CD4-positive, alpha-beta T cell treated with Interferon gamma for 1 hour (primary cell): Measurements from ENCODE around the gene ZBTB44.
"Not testable (repeated sequence)": the region's sequence is repeated elsewhere in the genome, so short reads cannot be mapped to it uniquely, and the experiment has no call there.

Experiments used
- DNase-seq: peaks from one replicate; pipeline ENCODE4 v3.0.0-alpha.2; 2020

ZBTB44 gene

DNA sequence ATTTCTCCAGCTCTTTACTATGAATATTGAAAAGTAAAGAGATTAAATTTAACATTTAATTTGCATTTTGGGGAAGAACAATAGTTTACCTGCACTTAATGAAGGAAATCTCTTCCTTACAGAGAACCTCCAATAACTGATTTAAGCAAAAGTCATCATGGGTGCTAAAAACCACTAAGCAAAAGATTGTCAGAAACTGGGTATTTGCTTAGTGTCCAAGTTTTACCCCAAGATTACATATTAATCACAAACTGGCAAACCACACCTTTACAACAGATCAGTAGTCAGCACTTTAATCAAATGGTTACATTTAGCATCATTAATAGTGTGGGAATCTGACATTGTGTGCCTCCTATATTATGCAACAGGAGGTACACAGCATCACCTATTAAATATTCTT lies 2.7 kb downstream of the ZBTB44 start:
- no peak for DNase-seq

DNA sequence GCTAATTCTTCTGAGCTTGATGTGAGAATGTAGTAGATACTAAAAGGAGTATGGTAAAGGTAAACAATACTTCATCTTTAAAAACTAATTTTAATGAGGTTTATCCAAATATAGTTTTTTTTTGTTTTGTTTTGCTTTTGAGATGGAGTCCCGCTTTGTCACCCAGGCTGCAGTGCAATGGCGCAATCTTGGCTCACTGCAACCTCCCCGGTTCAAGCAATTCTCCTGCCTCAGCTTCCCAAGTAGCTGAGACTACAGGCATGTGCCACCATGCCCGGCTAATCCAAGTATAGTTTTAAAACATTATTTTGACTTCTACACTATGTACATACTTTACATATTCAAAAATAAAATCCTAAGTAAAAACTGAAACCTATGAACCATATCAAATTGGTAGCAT lies 4.1 kb downstream of the ZBTB44 start:
- no peak for DNase-seq

DNA sequence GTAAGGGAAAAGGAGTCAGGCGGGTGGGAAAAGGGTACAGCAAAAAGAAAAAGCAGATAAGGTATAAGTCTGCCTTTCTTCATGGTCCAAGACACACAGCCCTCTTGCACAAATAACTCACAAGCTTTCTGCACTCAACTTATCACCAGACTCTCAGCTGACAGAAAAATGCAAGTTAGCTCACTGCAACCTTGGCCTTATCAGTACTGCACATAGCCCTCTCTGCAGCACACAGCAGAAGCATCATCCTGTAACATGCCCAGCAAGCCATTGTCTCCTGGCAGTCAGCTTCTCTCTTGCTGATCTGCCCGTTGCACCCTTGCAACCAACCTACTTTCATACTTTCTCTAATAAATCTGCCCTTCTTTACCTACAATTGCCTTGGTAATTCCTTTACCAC lies 5.8 kb downstream of the ZBTB44 start:
- no peak for DNase-seq

DNA sequence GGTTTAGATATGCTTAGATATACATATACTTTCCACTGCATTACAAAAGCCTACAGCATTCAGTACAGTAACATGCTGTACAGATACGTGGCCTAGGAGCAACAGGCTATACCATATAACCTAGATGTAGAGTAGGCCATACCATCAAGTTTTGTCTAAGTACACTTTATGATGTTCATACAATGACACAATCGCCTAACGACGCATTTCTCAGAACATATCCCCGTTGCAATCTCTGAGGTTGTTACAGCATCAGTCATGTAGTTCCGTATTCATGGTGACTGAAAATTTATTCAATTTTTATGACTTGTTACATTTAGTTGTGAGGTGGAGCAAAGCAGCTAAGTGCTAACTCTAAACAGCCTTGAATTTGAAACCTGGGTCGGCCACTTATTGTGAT lies 6.7 kb downstream of the ZBTB44 start:
- no peak for DNase-seq

DNA sequence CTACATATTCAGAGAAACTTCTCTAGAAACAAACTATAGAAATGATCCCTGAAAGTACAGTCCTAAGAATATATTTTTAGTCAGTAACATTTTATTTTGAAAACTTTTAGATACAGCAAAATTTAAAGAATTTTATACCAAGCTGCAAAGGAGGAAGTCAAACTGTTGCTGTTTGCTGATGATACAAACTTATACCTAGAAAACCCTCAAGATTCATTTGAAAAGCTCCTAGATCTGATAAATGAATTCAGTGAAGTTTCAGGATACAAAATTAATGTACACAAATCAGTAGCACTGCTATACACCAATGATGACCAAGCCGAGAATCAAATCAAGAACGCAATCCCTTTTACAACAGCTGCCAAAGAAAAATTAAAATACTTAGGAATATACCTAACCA lies 10.1 kb downstream of the ZBTB44 start:
- no peak for DNase-seq

DNA sequence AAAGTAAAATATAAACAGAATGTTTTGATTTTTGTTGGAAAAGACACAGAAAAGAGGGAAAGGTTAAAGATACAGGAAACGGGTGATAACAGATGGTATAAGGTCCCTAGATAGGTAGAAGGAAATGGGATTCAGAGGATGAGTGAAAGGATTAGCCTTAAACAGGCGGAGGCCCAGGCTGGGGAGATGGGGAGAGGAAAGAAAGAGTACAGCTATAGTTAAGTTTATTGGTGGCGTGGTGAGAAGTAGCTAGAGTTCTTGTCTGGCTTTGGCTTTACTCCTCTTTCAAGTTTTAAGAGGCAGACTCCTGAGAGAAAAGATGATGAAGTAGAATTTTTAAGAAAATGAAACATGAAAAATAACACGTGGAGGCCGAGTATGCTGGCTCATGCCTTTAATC lies 13.7 kb downstream of the ZBTB44 start:
- DNase-seq = no peak

DNA sequence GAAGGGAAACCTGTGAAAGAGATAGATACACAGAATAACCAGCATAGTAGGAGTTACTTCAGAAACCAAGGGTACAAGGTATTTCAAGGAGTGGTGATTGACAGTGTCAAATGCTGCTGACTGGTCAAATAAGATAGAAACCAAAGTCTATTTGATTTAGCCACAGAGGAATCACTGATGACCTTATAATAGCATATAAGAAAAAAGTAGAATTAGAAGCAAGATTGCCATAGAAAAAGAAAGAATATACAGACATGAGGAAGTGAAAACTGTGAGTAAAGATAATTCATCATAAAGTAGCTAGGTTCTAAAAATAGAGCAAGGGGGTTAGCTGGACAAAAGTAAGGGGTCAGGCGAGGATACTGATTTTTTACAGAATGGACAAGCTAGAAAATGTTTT lies 14.2 kb downstream of the ZBTB44 start:
- DNase-seq = no peak

DNA sequence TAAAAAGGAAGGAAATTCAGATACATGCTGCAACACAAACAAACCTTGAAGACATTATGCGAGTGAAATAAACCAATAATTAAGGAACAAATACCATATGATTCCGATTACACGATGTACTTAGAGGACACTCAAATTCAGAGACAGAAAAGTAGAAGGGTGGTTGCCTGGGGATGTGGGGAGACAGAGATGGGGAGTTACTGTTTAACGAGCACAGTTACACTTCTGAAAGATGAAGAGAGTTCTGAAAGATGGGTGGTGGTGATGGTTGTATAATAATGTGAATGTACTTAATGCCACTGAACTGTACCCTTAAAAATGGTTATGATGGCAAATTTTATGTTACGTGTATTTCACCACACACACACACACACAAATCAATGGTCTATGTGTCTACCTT lies 14.7 kb downstream of the ZBTB44 start:
- DNase-seq = no peak

DNA sequence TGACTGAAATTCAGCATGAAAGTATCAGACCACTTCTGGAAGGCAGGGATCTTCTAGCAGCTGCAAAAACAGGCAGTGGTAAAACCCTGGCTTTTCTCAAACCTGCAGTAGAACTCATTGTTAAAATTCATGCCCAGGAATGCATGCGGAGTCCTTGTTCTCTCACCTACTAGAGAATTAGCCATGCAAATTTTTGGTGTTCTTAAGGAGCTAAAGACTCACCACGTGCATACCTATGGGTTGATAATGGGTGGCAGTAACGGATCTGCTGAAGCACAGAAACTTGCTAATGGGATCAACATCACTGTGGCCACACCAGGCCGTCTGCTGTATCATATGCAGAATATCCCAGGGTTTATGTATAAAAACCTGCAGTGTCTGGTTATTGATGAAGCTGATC lies 19.1 kb downstream of the ZBTB44 start:
- DNase-seq = no peak

DNA sequence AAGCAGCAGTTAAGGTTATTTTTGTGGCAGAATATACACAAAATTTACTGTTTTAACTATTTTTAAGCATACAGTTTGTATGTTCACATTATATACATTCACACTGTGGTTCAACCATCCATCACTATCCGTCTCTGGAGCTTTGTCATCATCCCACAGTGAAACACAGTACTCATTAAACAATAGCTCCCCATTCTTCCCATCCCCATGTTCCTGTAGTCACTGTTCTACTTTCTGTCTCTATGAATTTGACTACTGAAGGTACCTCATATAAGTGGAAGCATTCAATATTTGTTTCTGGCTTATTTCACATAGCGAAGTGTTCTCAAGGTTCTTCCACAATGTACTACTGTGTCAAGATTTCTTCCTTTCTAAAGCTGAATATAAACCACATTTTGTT lies 32.6 kb downstream of the ZBTB44 start:
- DNase-seq = no peak

DNA sequence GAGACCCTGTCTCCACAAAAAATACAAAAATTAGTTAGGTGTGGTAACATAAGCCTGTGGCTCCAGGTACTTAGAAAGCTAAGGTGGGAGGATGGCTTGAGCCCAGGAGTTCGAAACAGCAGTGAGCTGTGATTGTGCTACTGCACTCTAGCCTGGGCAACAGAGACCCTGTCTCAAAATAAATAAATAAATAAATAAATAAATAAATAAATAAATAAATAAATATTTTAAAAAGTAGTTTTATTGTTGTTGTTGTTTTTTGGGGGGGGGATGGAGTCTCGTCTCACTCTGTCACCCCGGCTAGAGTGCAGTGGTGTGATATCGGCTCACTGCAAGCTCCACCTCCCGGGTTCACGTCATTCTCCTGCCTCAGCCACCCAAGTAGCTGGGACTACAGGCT lies 33.4 kb downstream of the ZBTB44 start:
- not testable (repeated sequence) for DNase-seq

DNA sequence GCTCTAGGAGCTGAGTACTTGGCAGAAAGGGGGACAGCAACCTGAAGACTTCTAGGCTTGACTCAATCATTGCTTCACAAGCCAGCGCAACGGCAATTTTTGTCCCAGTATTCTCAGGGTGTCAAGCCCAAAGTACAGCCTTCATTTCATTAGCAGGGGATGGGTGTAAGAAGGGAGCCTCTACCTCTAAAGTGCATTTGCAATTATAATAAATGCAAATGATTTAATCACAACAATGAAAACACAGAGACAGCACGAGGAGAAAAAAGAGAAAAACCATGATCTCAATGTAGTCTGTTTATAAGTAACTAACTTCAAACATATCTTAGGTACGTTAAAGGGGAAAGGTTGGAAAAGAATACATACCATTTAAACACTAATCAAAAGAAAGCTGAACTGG lies 34.7 kb downstream of the ZBTB44 start:
- no peak for DNase-seq

DNA sequence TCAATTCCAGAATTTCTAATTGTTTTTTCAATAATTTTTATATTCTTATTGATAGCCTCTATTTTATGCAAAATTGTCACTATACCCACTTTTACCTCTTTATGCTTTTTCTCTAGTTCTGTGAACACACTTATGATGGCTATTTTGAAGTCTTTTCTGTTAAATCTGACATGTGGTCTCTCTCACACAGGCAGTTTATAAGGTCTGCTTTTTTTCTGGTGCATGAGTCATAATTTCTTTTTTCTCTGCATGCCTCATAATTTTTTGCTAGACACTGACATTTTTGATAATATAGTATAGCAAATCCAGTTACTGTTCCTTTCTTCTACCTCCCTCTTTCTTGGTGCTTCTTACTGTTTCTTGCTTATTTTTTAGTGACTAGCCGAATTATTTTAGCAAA lies 36.0 kb downstream of the ZBTB44 start:
- DNase-seq = no peak

DNA sequence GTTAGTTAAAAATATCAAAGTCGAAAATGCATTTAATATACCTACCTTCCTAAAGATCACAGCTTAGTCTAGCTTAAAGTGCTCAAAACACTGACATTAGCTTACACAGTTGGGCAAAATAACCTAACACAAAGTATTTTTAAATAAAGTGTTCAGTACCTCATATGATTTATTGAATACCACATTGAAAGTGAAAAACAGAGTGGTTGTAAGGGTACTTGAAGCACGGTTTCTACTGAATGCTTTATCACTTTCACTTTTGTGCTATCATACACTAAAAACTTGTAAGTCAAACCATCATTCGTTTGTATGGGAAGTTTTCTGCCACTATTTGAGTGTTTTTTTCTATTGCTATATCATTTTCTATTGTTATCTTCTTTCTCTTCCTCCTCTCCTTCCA lies 36.6 kb downstream of the ZBTB44 start:
- DNase-seq = no peak

DNA sequence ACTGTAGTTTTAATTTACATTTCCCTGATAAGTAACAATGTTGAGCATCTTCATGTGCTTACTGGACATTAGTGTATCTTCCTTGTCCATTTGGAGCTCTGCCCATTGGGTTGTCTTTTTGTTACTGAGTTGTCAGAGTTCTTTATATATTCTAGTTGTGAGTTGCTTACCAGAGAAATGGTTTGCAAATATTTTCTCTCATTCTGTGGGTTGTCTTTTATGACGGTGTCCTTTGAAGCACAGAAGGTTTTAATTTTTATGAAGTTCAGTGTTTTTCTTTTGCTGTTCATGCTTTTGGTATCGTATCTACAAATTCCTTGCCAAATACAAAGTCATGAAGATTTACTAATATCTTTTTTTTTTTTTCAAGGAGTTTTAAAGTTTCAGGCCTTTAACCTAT lies 42.4 kb downstream of the ZBTB44 start:
- DNase-seq = no peak

DNA sequence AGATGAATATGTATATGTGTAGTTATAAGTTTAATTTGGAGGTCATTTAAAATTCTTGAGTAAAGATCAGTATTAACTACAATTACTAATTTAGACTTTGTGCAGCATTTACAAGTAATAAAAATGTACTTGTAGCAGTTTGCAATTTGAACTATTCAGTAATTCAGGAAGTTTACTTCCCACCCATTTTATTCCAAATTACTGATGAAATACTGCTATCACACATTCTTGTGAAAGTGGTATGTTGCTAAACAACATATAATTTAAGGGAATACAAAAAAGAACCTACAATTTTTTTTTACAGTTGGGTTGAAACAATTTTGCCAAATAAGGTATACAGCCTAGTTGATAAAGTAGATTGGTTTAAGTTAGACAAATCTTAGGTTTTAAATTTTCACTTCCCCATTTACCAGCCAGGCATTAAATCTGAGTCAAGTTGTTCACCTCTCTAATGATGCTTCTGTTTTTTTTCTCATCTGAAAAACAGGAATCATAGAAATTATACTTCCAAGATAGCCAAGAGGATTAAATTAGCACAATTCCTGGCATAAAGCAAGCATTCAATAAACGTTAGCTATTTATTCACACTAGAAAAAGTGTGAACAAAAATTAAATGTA lies 45.3 kb downstream of the ZBTB44 start:
- DNase-seq = no peak

DNA sequence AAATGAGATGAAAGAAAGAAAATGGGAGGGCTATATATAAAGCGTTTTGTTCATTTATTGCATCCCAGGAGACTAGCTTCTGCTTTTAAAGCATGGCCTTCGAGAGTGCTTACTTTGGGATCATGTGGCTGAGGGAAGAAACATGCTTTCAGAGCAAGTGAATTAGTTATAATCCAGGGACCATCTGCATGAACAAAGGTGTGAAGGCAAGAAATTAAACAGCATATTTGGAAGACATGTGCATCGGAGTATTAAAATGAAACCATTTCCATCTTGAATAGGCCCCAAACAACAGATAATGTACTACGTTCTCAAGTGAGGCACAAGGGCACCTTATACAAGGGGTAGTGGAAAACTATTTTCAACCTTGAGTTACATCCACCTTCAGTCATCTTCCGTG lies 51.4 kb downstream of the ZBTB44 start:
- no peak for DNase-seq

DNA sequence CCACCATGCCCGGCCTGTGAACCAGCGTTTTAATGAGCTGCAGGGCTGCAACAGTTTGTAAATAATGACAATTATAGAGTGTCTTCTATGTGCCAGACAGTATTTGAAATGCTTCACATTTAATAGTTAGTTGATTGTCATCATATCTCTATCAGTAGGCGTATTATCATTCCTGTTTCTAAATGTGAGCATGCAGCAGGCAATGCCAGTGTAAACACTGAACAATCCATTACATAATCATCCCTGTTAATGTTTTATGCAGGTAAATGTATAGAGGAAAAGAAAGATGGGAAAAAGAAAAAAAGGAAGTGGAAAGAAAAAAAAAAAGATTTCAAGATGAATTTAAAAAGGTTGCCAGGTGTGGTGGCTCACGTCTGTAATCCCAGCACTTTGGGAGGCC lies 52.3 kb downstream of the ZBTB44 start:
- DNase-seq = no peak

DNA sequence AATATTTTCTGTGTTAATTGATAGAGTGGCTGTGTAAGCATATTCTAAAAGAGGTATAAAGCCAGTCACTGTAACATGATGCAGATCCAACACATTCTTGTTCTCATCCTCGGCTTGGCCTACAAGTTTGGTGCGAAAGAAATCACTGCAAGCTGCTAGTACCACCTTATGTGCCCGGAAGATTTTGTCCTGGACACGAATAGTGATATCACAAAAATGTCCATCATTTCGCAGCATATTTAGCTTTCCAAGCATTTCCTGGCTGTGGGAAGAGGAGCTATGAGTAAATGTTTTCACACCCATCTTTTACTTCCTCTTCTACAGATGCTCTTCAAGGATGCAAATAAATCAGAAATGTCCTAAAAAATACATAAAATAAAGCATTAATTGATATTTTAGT lies 53.1 kb downstream of the ZBTB44 start:
- no peak for DNase-seq

DNA sequence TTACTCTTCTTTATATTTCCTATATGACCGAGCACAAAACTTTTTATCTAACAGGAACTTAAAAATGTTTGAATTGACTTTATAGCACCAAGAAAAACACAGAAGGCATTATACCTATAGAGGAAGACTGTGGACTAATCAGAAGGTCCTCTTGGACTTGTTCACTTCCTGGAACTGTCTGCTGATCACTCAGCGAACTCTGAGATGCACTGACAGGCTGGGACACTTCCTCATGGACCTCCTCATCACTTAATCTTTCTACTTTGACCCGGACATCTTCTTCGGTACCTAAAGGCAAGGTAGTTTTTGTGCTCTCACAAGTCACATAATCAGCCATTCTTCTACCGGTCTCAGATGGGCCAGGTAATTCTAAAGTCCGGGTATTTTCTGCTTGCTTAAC lies 54.0 kb downstream of the ZBTB44 start:
- DNase-seq = no peak

DNA sequence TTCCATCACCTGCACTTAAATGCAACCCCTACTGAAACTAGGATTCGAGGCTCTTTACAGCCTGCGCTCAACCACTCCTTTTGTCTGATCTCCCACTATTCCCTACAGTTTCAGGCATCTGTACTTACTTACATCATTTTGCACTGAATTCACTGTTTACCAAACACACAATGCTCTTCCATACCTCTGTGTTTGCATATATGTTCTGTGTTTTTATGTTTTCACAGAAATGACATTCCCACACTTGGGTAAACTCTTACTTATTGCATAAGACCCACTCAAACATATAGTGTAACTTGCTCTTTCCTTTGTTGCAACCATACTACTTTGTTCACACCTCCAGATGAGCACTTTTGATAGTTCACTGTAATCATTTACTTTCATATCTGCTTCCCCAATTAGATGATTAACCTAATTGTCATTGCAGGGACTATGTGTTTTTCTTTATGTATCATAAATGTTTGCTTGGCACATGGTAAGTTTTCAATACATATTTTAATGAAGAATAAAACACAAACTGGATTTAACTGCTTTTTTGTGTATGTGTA lies 54.6 kb downstream of the ZBTB44 start:
- DNase-seq = no peak

DNA sequence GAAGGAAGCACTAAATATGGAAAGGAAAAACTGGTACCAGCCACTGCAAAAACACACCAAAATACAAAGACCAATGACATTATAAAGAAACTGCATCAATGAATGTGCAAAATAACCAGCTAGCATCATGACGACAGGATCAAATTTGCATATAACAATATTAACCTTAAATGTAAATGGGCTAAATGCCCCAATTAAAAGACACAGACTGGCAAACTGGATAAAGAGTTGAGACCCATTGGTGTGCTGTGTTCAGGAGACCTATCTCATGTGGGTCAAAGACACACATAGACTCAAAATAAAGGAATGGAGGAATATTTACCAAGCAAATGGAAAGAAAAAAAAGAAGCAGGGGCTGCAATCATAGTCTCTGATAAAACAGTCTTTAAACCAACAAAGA lies 63.0 kb downstream of the ZBTB44 start:
- not testable (repeated sequence) for DNase-seq

DNA sequence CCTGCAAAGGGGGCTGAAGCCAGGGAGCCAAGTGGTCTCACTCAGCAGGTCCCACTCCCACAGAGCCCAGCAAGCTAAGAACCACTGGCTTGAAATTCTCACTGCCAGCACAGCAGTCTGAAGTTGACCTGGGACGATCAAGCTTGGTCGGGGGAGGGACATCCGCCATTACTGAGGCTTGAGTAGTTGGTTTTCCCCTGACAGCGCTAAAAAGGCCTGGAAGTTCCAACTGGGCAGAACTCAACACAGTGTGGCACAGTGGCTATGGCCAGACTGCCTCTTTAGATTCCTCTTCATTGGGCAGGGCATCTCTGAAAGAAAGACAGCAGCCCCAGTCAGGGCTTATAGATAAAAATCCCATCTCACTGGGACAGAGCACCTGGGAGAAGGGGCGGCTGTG lies 64.8 kb downstream of the ZBTB44 start:
- not testable (repeated sequence) for DNase-seq

DNA sequence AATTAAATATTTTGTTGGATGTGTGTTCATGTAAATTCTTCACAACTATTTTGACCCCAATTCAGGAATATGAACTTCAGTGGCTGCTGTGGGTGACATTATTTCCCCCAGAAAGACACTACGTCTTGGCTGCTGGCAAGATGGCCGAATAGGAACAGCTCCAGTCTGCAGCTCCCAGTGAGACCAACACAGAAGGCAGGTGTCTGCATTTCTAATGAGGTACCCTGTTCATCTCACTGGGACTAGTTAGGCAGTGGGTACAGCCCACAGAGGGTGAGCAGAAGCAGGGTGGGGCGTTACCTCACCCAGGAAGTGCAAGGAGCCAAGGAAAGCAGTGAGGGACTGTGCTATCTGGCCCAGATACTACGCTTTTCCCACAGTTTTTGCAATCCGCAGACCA lies 65.3 kb downstream of the ZBTB44 start:
- no peak for DNase-seq

DNA sequence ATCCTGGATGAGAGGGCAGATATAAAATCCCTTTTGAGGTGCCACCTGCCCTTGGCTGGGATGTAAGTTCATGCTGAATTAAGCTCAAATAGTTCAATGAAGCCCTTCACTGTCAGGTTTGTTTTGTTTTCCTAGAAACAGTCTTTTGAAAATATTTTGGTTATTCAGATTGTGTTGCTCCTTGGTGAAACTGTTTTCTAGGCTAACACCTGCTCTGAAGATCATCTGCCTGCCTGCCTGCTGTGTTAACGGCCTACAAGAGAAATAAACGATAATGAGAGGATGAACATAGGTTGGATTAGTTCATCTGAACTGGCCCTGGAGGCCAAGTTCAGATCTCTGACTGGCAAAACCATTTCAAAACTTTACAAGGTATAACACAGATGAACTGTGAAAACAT lies 67.4 kb downstream of the ZBTB44 start:
- DNase-seq = no peak

DNA sequence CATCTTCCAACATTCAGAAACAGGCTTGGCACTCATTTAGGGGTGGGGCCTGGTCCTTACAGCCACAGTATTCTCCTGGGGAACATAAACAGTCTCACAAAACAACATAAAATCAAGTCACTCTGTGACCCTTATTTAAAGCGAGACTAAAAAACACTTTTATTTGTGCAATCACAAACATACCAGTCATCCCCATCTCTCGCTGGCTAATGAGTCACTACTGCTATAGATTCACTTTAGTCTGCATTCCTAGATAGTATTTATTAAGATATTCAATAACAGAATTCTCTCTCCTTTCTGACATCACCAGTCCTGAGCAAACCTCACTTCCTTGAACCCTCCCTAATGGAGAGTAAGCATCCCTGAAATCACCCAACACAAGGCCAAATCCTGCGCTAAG lies 68.0 kb downstream of the ZBTB44 start:
- no peak for DNase-seq
